ENCODE data around the gene SLC35E4.

The SLC35E4 gene

GRCh38 chr22:30694640-30695350, 59.2 kb downstream of the SLC35E4 start, which contains the start of gene OSBP2:
Gene OSBP2 (plus strand): TSS chr22:30694874. CDS start chr22:30694910, 36 bp downstream.
- peak; percentile 31 to 64 (median 47) for DNase-seq

DNA sequence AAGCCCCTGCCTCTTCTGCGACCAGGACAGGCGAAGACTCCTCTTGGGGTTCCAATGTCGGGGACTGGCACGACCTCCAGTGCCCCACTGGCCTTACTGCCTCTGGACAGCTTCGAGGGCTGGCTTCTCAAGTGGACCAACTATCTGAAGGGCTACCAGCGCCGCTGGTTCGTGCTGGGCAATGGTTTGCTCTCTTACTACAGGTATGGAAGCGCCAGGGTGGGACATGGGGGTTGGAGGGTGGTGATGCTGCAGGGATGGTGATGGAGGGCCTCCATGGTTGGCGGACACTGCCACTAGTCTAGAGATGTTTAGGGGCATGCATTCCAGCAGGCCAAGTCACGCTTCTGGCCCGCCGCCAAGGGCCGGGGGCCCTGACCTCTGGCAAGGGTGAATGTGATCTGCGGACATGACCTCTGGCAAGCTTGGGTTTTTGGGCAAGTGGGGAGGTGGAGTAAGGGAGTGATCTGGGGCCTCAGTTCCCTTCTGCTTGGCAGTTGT, 59.8 kb downstream of the SLC35E4 start:
- DNase-seq = peak in 1 of 3 experiments; percentile 52

- no peak for DNase-seq
Observed at GRCh38 chr22:30695871-30696655, 60.5 kb downstream of the SLC35E4 start.

Measured in NCI-H1417 (cell line).